ENCODE measurements around the gene KCNMB3.

DNA sequence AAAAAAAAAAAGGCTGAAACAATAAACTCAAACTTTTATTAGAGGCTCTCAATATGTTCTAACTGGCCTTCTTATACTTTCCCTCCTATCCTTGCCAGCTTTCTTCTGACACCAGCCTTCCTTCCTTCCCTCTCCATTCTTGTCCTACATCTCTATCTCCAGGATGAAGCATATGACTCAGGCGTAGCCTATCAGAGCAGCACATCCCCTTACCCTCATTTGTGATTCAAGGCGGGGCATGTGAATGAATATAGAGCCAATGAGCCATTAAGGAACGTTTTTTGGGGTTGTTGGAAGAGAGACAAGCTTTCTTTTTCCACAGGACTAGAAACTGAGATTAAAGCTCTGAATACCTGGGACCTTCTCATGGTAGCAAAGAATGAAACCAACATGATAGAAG is 25.1 kb upstream of the KCNMB3 start:
- TF ChIP-seq, protein P1, sequence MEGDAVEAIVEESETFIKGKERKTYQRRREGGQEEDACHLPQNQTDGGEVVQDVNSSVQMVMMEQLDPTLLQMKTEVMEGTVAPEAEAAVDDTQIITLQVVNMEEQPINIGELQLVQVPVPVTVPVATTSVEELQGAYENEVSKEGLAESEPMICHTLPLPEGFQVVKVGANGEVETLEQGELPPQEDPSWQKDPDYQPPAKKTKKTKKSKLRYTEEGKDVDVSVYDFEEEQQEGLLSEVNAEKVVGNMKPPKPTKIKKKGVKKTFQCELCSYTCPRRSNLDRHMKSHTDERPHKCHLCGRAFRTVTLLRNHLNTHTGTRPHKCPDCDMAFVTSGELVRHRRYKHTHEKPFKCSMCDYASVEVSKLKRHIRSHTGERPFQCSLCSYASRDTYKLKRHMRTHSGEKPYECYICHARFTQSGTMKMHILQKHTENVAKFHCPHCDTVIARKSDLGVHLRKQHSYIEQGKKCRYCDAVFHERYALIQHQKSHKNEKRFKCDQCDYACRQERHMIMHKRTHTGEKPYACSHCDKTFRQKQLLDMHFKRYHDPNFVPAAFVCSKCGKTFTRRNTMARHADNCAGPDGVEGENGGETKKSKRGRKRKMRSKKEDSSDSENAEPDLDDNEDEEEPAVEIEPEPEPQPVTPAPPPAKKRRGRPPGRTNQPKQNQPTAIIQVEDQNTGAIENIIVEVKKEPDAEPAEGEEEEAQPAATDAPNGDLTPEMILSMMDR (IDR thresholded peaks at IDR 0.05): no peak
- TF ChIP-seq POLR2AphosphoS5 (IDR thresholded peaks at IDR 0.05) (no peak), EP300 (IDR thresholded peaks at IDR 0.05) (no peak)

All from upper lobe of left lung (tissue), 4 donors.